Naive thymus-derived CD4-positive, alpha-beta T cell (primary cell): ENCODE results near the gene GUCY1A2. TPM values are rescaled to one million over a fixed set of nuclear protein-coding genes. Genes with fewer than 3 reads are reported as not detected.

Experiments
- ATAC-seq: fragments of 150-1000 bp; cut with Tn5 transposase; 2 replicates; pipeline ENCODE4 v1.10.0; 2021; ENCODE audit warnings: mild to moderate bottlenecking, moderate library complexity
- CTCF ChIA-PET: fragments of 350-600 bp; sonication (Branson Sonifier 250); formaldehyde crosslinking; loops from one replicate; lab custom pipeline; 2021; ENCODE audit warnings: antibody characterized with exemption; lab: Charles Lee
- POLR2A ChIA-PET: fragments of 350-600 bp; sonication (Branson Sonifier 250); formaldehyde crosslinking; loops from one replicate; lab custom pipeline; 2021; ENCODE audit warnings: antibody characterized with exemption, inconsistent platforms; lab: Charles Lee
- DNase-seq, 9 donors: peaks; one replicate each; pipeline versions ENCODE4 v3.0.0 to v3.0.0-alpha.2; 2020 to 2022; ENCODE audit warnings: mixed read lengths in 1 of 9
- H3K27ac ChIP-seq: one replicate; pipeline ENCODE4 v1.7.0; 2013; ENCODE audit warnings: mild to moderate bottlenecking, low read depth, low read length, moderate library complexity
- H3K27me3 ChIP-seq, 2 donors: one replicate each; pipeline ENCODE4 v1.7.0; 2013; ENCODE audit warnings: low read length in 2 of 2, mild to moderate bottlenecking in 2 of 2, moderate library complexity in 2 of 2; ENCODE audit not compliant: control insufficient read depth in 2 of 2, insufficient read depth in 2 of 2
- H3K36me3 ChIP-seq, 3 experiments: 1 replicate in 2 of 3; 2 replicates in 1 of 3; pipeline ENCODE4 v1.7.0; 2013; ENCODE audit warnings: low read length in 3 of 3, mild to moderate bottlenecking in 3 of 3, moderate library complexity in 1 of 3; ENCODE audit not compliant: insufficient read depth in 3 of 3, control insufficient read depth in 2 of 3
- H3K4me1 ChIP-seq, 2 donors: one replicate each; pipeline ENCODE4 v1.7.0; 2013; ENCODE audit warnings: low read length in 2 of 2, mild to moderate bottlenecking in 2 of 2, moderate library complexity in 1 of 2; ENCODE audit not compliant: control insufficient read depth in 2 of 2, insufficient read depth in 2 of 2
- H3K4me3 ChIP-seq: 2 replicates; pipeline ENCODE4 v1.7.0; 2013; ENCODE audit warnings: mild to moderate bottlenecking, low read length
- H3K9me3 ChIP-seq, 3 experiments: 1 replicate in 2 of 3; 2 replicates in 1 of 3; pipeline ENCODE4 v1.7.0; 2013; ENCODE audit warnings: low read length in 3 of 3; ENCODE audit not compliant: control insufficient read depth in 2 of 3
- H3K27ac Mint-ChIP-seq, 9 donors: one replicate each; pipeline ENCODE4 v1.8.0; 2020 to 2022; ENCODE audit warnings: mixed read lengths in 9 of 9, mild to moderate bottlenecking in 8 of 9, moderate library complexity in 5 of 9, inconsistent platforms in 2 of 9
- H3K27me3 Mint-ChIP-seq, 5 donors: one replicate each; pipeline ENCODE4 v1.8.0; 2021 to 2022; ENCODE audit warnings: mixed read lengths in 5 of 5, mild to moderate bottlenecking in 1 of 5
- H3K36me3 Mint-ChIP-seq, 5 donors: one replicate each; pipeline ENCODE4 v1.8.0; 2020 to 2022; ENCODE audit warnings: mixed read lengths in 5 of 5, mild to moderate bottlenecking in 3 of 5, inconsistent platforms in 1 of 5
- H3K4me1 Mint-ChIP-seq, 7 donors: one replicate each; pipeline ENCODE4 v1.8.0; 2020 to 2022; ENCODE audit warnings: mixed read lengths in 7 of 7, mild to moderate bottlenecking in 3 of 7, inconsistent platforms in 1 of 7
- H3K4me3 Mint-ChIP-seq, 10 donors: one replicate each; pipeline ENCODE4 v1.8.0; 2020 to 2022; ENCODE audit warnings: mild to moderate bottlenecking in 10 of 10, mixed read lengths in 10 of 10, moderate library complexity in 6 of 10, inconsistent platforms in 2 of 10
- H3K9me3 Mint-ChIP-seq, 11 donors: one replicate each; pipeline ENCODE4 v1.8.0; 2020 to 2022; ENCODE audit warnings: mixed read lengths in 11 of 11, mild to moderate bottlenecking in 4 of 11, inconsistent platforms in 1 of 11, moderate library complexity in 1 of 11
- intact Hi-C, 2 donors: fragments of 100-400 bp; cut with micrococcal nuclease; formaldehyde crosslinking; loops; one replicate each; pipeline ENCODE4 v1.15.1; 2023
- polyA plus RNA-seq, 2 donors: library from polyadenylated mRNA; unstranded; fragments of 300-500 nt; fragmentation: Illumina TruSeq; gene quantifications; one replicate each; pipeline ENCODE4 v1.2.3, GENCODE V29; 2021
- total RNA-seq, 6 experiments: library from RNA in 5 of 6; stranded (reverse) in 5 of 6; gene quantifications; 1 replicate in 5 of 6; 2 replicates in 1 of 6; pipeline ENCODE4 v1.2.3 and lab custom pipeline; 2021 to 2026

Gene GUCY1A2
- total and polyA plus RNA-seq, 7 experiments from 2014 or later: 0.03 to 0.22 TPM; not detected in 5

DNA sequence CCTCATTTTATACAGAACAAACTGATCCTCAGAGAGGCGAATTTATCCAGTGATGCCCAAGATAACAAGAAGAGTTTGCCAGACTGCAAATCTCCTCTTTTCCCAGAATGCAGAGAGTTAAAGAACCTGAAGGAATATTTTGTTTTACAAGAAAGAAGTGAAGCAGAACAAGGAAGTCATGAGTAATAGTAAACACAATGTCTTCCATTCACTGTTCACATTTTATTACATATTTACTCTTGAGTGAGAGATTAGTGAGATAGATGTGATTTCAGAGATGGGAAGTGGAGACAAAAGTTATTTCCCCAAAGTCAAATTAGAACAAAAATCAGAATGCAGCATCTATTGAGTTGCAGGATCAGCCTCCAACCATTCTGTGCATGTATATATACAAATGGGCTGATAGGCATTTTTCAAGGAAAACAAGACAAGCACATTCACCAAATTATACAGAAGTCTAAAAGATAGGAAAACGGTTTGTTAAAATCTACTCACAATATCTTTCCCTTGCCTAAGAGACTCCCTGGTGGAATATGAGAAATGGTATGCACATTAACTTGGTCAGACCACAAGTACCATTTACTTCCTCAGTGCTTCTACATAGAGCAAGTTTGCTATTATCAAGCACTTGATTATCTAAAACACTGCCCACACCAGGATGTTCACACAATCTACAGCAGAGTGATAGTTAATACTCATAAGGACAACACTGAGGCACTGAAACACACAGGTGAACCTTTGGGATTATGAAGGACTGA, 12.0 kb downstream of the GUCY1A2 start:
- ChIA-PET POLR2A (no interaction called here), CTCF (no interaction called here)
- Histone ChIP-seq H3K27ac (no peak overlapping the region), H3K4me1 (no peaks in the 10 kb centered on the region), H3K4me3 (no peak overlapping the region), H3K27me3 (no peaks in the 10 kb centered on the region), H3K36me3 (no peaks in the 10 kb centered on the region), H3K9me3 (no peaks in the 10 kb centered on the region)
- Mint-ChIP-seq H3K36me3 (no peaks in the 10 kb centered on the region), H3K27ac (no peak overlapping the region), H3K9me3 (peaks cover 0 to 20% (median 2%) of the 10 kb centered on the region in 11 donors), H3K4me1 (no peaks in the 10 kb centered on the region), H3K27me3 (peaks cover 0 to 8% (median 0%) of the 10 kb centered on the region in 5 donors), H3K4me3 (no peak overlapping the region)
- DNase-seq (no peak), ATAC-seq (no peak)
- intact Hi-C loops: no loop called here

DNA sequence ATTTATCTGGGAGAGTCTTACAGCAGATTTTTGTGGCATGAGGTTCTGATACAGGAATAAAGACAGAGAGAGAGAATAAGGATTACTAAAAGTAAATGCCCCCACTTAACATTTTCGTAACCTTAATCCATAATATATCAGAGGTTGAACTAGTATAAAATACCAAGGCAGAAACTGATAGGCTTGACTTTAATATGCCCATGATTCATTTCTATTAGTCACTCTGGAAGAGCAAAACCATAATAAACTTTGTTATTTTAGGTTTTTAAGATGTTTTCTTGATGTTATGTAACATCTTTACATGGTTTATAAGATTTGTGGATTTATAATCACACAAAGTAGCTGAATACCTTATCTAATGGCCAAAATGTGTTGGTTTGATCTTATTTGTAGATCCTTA, 19.1 kb downstream of the GUCY1A2 start:
- no peak for DNase-seq
- ChIA-PET POLR2A (no interaction called here), CTCF (no interaction called here)
- Histone ChIP-seq H3K27me3 (no peaks in the 10 kb centered on the region), H3K36me3 (no peaks in the 10 kb centered on the region), H3K4me1 (no peaks in the 10 kb centered on the region), H3K9me3 (no peaks in the 10 kb centered on the region), H3K4me3 (no peak overlapping the region), H3K27ac (no peak overlapping the region)
- intact Hi-C loops: no loop called here
- Mint-ChIP-seq H3K36me3 (no peaks in the 10 kb centered on the region), H3K9me3 (peaks cover 0 to 7% (median 0%) of the 10 kb centered on the region in 11 donors), H3K27ac (no peak overlapping the region), H3K27me3 (no peaks in the 10 kb centered on the region), H3K4me3 (no peak overlapping the region), H3K4me1 (no peaks in the 10 kb centered on the region)
- no peak for ATAC-seq

DNA sequence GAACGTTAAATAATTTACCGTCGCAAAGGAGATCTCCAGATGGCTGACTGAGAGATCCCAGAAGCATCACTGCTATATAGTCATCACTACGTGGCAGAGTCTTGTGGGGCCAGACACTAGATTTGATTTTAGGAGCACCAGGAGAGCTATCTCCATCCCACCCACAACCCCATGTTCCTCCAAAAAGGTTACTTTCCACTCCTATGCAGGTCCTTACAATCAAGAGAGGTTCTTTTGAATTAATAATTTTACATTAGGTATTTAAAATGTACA, 19.4 kb downstream of the GUCY1A2 start:
- Histone ChIP-seq H3K27ac (no peak overlapping the region), H3K4me1 (no peaks in the 10 kb centered on the region), H3K4me3 (no peak overlapping the region), H3K27me3 (no peaks in the 10 kb centered on the region), H3K9me3 (no peaks in the 10 kb centered on the region), H3K36me3 (no peaks in the 10 kb centered on the region)
- intact Hi-C loops: no loop called here
- Mint-ChIP-seq H3K4me3 (no peak overlapping the region), H3K27ac (no peak overlapping the region), H3K9me3 (peaks cover 0 to 7% (median 0%) of the 10 kb centered on the region in 11 donors), H3K36me3 (no peaks in the 10 kb centered on the region), H3K4me1 (no peaks in the 10 kb centered on the region), H3K27me3 (no peaks in the 10 kb centered on the region)
- ChIA-PET POLR2A (no interaction called here), CTCF (no interaction called here)
- no peak for DNase-seq
- no peak for ATAC-seq

DNA sequence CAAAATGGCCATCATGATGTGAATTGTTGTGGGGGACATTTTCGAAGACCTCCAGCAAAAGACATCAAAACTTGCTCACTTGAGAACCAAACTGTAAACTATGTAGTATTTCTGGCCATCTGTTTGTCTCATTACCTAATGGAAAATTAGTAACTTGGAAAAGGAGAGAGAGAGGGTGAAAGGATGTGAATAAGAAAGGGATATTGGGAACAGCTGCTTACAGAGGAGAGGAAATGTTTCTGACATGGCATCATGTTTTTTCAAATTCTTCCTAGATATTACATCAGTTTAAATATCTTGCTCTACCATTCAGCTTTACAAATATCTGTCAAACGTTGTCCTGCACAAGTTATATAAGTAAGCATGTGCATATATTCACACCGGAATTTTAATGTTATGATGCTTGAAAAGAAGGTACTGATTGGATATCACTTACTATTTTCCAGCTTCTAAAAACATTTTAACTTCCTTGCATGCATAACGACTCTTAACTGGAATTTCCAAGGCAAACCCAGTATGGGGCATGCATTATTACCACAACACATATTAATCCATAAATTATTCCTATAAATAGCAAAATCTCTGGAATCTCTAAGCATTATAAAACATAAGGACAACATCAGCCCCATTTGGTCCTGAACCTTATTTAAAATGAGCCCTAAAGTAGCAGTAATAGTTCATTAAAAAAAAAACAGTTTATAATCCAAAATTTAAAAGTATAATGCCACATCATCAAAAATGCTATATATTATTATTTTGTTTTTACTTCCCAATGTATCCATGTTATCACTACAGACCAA, 20.0 kb downstream of the GUCY1A2 start:
- Mint-ChIP-seq H3K36me3 (no peaks in the 10 kb centered on the region), H3K27ac (no peak overlapping the region), H3K27me3 (no peaks in the 10 kb centered on the region), H3K4me1 (no peaks in the 10 kb centered on the region), H3K9me3 (peaks cover 0 to 3% (median 0%) of the 10 kb centered on the region in 11 donors), H3K4me3 (no peak overlapping the region)
- ChIA-PET POLR2A (no interaction called here), CTCF (no interaction called here)
- DNase-seq: no peak
- no peaks in the 10 kb centered on the region for H3K4me1 ChIP-seq
- H3K36me3 ChIP-seq: no peaks in the 10 kb centered on the region
- intact Hi-C loops: no loop called here
- no peak overlapping the region for H3K4me3 ChIP-seq
- H3K9me3 ChIP-seq: no peaks in the 10 kb centered on the region
- no peak overlapping the region for H3K27ac ChIP-seq
- no peaks in the 10 kb centered on the region for H3K27me3 ChIP-seq
- ATAC-seq: no peak

DNA sequence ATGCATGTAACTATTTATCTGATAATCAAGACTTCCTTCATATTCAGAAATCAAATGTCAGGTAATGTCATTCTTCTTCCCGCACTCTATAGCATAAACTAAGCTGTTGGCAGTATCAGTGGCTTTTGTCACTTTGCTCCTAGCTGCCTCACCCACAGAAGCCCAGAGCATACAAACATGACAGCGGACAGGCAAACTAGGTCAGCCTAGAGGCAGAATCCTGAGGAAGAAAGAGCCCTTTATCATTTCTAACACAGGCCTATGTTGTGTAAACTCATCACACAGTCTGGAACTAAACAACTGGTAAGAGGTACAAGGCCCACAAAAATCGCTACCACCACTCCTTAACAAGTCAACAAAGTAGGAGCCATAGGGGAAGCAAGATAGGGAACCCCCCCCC, 21.0 kb downstream of the GUCY1A2 start:
- intact Hi-C loops: no loop called here
- Histone ChIP-seq H3K27ac (no peak overlapping the region), H3K9me3 (no peaks in the 10 kb centered on the region), H3K36me3 (no peaks in the 10 kb centered on the region), H3K4me1 (no peaks in the 10 kb centered on the region), H3K27me3 (no peaks in the 10 kb centered on the region), H3K4me3 (no peak overlapping the region)
- Mint-ChIP-seq H3K27ac (no peak overlapping the region), H3K27me3 (no peaks in the 10 kb centered on the region), H3K36me3 (no peaks in the 10 kb centered on the region), H3K4me3 (no peak overlapping the region), H3K4me1 (no peaks in the 10 kb centered on the region), H3K9me3 (peaks cover 0 to 5% (median 2%) of the 10 kb centered on the region in 11 donors)
- ChIA-PET POLR2A (no interaction called here), CTCF (no interaction called here)
- ATAC-seq (no peak), DNase-seq (no peak)

DNA sequence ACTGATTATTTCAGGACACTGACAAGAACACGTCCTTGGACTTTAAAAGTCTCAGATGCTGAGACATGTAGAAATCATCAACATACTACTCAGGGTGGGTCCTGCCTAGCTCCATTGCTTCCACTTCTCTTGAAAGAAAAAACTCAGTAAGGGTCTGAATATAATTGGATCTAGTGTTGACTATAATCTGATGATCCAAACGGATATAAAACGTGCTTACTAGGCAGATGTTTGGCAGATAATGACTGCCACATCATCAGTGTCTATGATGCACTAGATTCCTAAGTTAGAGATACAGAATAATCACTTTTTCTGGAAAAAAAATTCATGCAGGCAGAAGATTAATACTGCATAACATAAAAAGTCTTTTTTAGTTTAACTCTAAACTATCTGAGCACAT, 21.6 kb downstream of the GUCY1A2 start:
- Mint-ChIP-seq H3K4me3 (no peak overlapping the region), H3K27me3 (no peaks in the 10 kb centered on the region), H3K9me3 (peaks cover 0 to 5% (median 2%) of the 10 kb centered on the region in 11 donors), H3K4me1 (no peaks in the 10 kb centered on the region), H3K27ac (no peak overlapping the region), H3K36me3 (no peaks in the 10 kb centered on the region)
- Histone ChIP-seq H3K9me3 (no peaks in the 10 kb centered on the region), H3K27ac (no peak overlapping the region), H3K27me3 (no peaks in the 10 kb centered on the region), H3K4me3 (no peak overlapping the region), H3K36me3 (no peaks in the 10 kb centered on the region), H3K4me1 (no peaks in the 10 kb centered on the region)
- no peak for DNase-seq
- ChIA-PET POLR2A (no interaction called here), CTCF (no interaction called here)
- intact Hi-C loops: no loop called here
- ATAC-seq: no peak

DNA sequence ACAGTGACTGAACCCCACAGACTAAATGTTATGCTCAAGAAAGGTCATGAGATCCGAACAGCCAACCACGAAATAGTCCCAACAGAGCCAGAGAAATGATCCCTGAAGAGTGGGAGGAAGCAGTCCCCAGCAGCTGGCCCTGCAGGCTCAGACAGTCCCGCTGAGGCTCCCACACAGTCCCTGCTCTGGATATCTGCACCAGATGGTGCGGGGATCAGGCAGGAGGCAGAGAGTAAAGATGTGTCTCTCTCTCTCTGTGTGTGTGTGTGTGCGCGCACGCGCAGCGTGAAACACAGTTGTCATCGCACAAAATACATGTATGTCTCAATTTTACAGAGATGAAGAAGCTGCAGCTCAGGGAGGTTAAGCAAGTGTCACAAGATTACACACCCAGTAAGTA, 27.9 kb downstream of the GUCY1A2 start:
- no peak for DNase-seq
- no peaks in the 10 kb centered on the region for H3K4me1 ChIP-seq
- H3K27me3 ChIP-seq: no peaks in the 10 kb centered on the region
- no peaks in the 10 kb centered on the region for H3K27me3 Mint-ChIP-seq
- ChIA-PET POLR2A (no interaction called here), CTCF (no interaction called here)
- no peaks in the 10 kb centered on the region for H3K36me3 Mint-ChIP-seq
- no peaks in the 10 kb centered on the region for H3K4me1 Mint-ChIP-seq
- ATAC-seq: no peak
- no peak overlapping the region for H3K4me3 ChIP-seq
- H3K4me3 Mint-ChIP-seq: no peak overlapping the region
- H3K36me3 ChIP-seq: no peaks in the 10 kb centered on the region
- no peak overlapping the region for H3K27ac Mint-ChIP-seq
- no peak overlapping the region for H3K27ac ChIP-seq
- peaks cover 0 to 11% (median 7%) of the 10 kb centered on the region in 11 donors for H3K9me3 Mint-ChIP-seq
- H3K9me3 ChIP-seq: no peaks in the 10 kb centered on the region
- intact Hi-C loops: no loop called here
